Adipose tissue (tissue), 3 donors: ENCODE results near the gene NPC2. TPM values are rescaled to one million over a fixed set of nuclear protein-coding genes. Genes with fewer than 3 reads are reported as not detected.
A peak's percentile ranks its signal among the peaks of the same experiment; 100 is the strongest.
"Not testable (repeated sequence)": the region's sequence is repeated elsewhere in the genome, so short reads cannot be mapped to it uniquely, and the experiment has no call there.

Experiments used
- H3K27ac ChIP-seq: one replicate; pipeline ENCODE4 v1.5.1; 2013; ENCODE audit warnings: low read depth, low read length
- WGBS, 3 donors: extraction: QIAGEN DNeasy Blood & Tissue Kit; methylation state at CpG; one replicate each; pipeline ENCODE4 v1.1.7; 2013; 5-methylcytosine and 5-hydroxymethylcytosine counted together
- polyA plus RNA-seq, 3 donors: library from polyadenylated mRNA; stranded (reverse); fragments of 200-250 nt; gene quantifications; one replicate each; pipeline ENCODE4 v1.2.3, GENCODE V29; 2013
- donor health status: healthy with polysubstance abuse.
- donor health status: Bipolar disorder and iron deficiency.
- donor health status: healthy.

NPC2 gene
- polyA plus RNA-seq, result 100 to 1,000 TPM in 2 of 3 donors, 10 to 100 TPM in 1; 73.2 to 238 (median 230) TPM

- H3K27ac ChIP-seq, result peak within 1 kb of the TSS; percentile 78
- WGBS, 3 donors, result 0% methylated on average over 35 of the region's 35 CpGs
Observed at GRCh38 chr14:74492776-74493342, at the start of gene NPC2. Gene NPC2 (minus strand): TSS chr14:74493305. CDS start chr14:74493274, 31 bp downstream.

- WGBS, 3 donors, result 84 to 89% (median 87%) methylated on average over 10 of the region's 10 CpGs
- H3K27ac ChIP-seq, result no peak overlapping the region
Observed at GRCh38 chr14:74542056-74542685, 49.1 kb upstream of the NPC2 start.

- no peak overlapping the region for H3K27ac ChIP-seq
- WGBS, 3 donors, result 90 to 95% (median 92%) methylated on average over 3 of the region's 3 CpGs
Observed at GRCh38 chr14:74541225-74541624, 48.1 kb upstream of the NPC2 start.

- 64 to 80% (median 72%) methylated on average over 4 of the region's 4 CpGs for WGBS, 3 donors
- H3K27ac ChIP-seq, result no peak overlapping the region
Observed at GRCh38 chr14:74539503-74539902, 46.4 kb upstream of the NPC2 start.

GRCh38 chr14:74538411-74539391 is 45.6 kb upstream of the NPC2 start:
- WGBS, 3 donors, result 74 to 86% (median 86%) methylated on average over 11 of the region's 11 CpGs
- no peak overlapping the region for H3K27ac ChIP-seq

- H3K27ac ChIP-seq, result not testable (repeated sequence)
- 94 to 99% (median 95%) methylated on average over 3 of the region's 3 CpGs for WGBS, 3 donors
Observed at GRCh38 chr14:74536336-74536735, 43.2 kb upstream of the NPC2 start.

GRCh38 chr14:74535756-74536325 is 42.7 kb upstream of the NPC2 start:
- H3K27ac ChIP-seq, result no peak overlapping the region
- 67 to 81% (median 80%) methylated on average over 10 of the region's 10 CpGs for WGBS, 3 donors

- H3K27ac ChIP-seq, result no peak overlapping the region
- WGBS, 3 donors, result 56 to 86% (median 56%) methylated on average over 7 of the region's 7 CpGs
Observed at GRCh38 chr14:74533576-74533975, 40.5 kb upstream of the NPC2 start.

GRCh38 chr14:74532246-74532645 is 39.1 kb upstream of the NPC2 start:
- WGBS, 3 donors, result 90 to 96% (median 95%) methylated on average over 10 of the region's 10 CpGs
- no peak overlapping the region for H3K27ac ChIP-seq

GRCh38 chr14:74531467-74531866 is 38.4 kb upstream of the NPC2 start:
- no peak overlapping the region for H3K27ac ChIP-seq
- 55 to 64% (median 58%) methylated on average over 5 of the region's 5 CpGs for WGBS, 3 donors

- WGBS, 3 donors, result 88 to 100% (median 90%) methylated on average over 3 of the region's 3 CpGs
- no peak overlapping the region for H3K27ac ChIP-seq
Observed at GRCh38 chr14:74531006-74531405, 37.9 kb upstream of the NPC2 start.

GRCh38 chr14:74528886-74529285 is 35.8 kb upstream of the NPC2 start:
- H3K27ac ChIP-seq, result no peak overlapping the region
- WGBS, 3 donors, result 91 to 93% (median 92%) methylated on average over 10 of the region's 10 CpGs

GRCh38 chr14:74528406-74528805 is 35.3 kb upstream of the NPC2 start:
- 85 to 87% (median 86%) methylated on average over 13 to 14 of the region's 14 CpGs for WGBS, 3 donors
- no peak overlapping the region for H3K27ac ChIP-seq

GRCh38 chr14:74527736-74528280 is 34.7 kb upstream of the NPC2 start:
- no peak overlapping the region for H3K27ac ChIP-seq
- WGBS, 3 donors, result 79 to 84% (median 83%) methylated on average over 10 of the region's 10 CpGs

- WGBS, 3 donors, result 86 to 92% (median 87%) methylated on average over 10 of the region's 10 CpGs
- H3K27ac ChIP-seq, result no peak overlapping the region
Observed at GRCh38 chr14:74526854-74527585, 33.9 kb upstream of the NPC2 start.

GRCh38 chr14:74525361-74525851 is 32.3 kb upstream of the NPC2 start:
- H3K27ac ChIP-seq, result no peak overlapping the region
- WGBS, 3 donors, result 47 to 51% (median 49%) methylated on average over 4 of the region's 4 CpGs

- no peak overlapping the region for H3K27ac ChIP-seq
Observed at GRCh38 chr14:74524812-74525135, 31.7 kb upstream of the NPC2 start.
